Endothelial cell of umbilical vein (primary cell): ENCODE measurements around the gene SORT1. TPM values are rescaled to one million over a fixed set of nuclear protein-coding genes. Genes with fewer than 3 reads are reported as not detected.
"Not testable (repeated sequence)": the region's sequence is repeated elsewhere in the genome, so short reads cannot be mapped to it uniquely, and the experiment has no call there.

ENCODE experiments used
- Bru-seq: library from RNA; stranded (reverse); fragments of 400-500 nt; gene quantifications from one replicate; lab custom pipeline; 2021; lab: Mats Ljungman, UMichigan
- BruChase-seq, 2 experiments: library from RNA; stranded (reverse); fragments of 400-500 nt; gene quantifications; one replicate each; lab custom pipeline; 2021; lab: Mats Ljungman, UMichigan
- BruUV-seq: library from RNA; stranded (reverse); fragments of 400-500 nt; replicated peaks from 2 replicates; lab custom pipeline; 2021; lab: Mats Ljungman, UMichigan
- CTCF ChIA-PET: fragments of 300-600, 350-600 bp; sonication (Branson Sonifier 250); formaldehyde crosslinking; loops from one replicate; lab custom pipeline; 2021; ENCODE audit warnings: antibody characterized with exemption, inconsistent platforms; lab: Charles Lee
- POLR2A ChIA-PET: fragments of 300-600, 350-600 bp; sonication (Branson Sonifier 250); formaldehyde crosslinking; loops from one replicate; lab custom pipeline; 2021; ENCODE audit warnings: antibody characterized with exemption, inconsistent platforms; lab: Charles Lee
- DNase-seq: peaks from one replicate; pipeline ENCODE4 v3.0.0-alpha.2; 2011; ENCODE audit warnings: low read depth, low spot score
- FAIRE-seq: peaks from 2 replicates; lab custom pipeline; 2011; peaks lifted over from hg19 to GRCh38; lab: Jason Lieb, UNC
- H2AFZ ChIP-seq: 2 replicates; pipeline ENCODE4 v1.6.0; 2012; ENCODE audit warnings: low read depth, low read length, control low read depth, inconsistent platforms
- H3K27ac ChIP-seq: 2 replicates; pipeline ENCODE4 v1.5.1; 2011; ENCODE audit warnings: low read depth, mild to moderate bottlenecking, control low read depth, low read length, moderate library complexity; ENCODE audit not compliant: insufficient read depth
- H3K27me3 ChIP-seq, 2 experiments: 2 replicates each; pipeline versions ENCODE4 v1.6.0 to v1.6.1; 2011; ENCODE audit warnings: low read length in 2 of 2, mixed read lengths in 1 of 2; ENCODE audit not compliant: control insufficient read depth in 2 of 2, insufficient read depth in 2 of 2
- H3K36me3 ChIP-seq, 2 experiments: 2 replicates in 1 of 2; 3 replicates in 1 of 2; pipeline ENCODE4 v1.5.1; 2011; ENCODE audit warnings: low read length in 2 of 2, mild to moderate bottlenecking in 1 of 2, moderate library complexity in 1 of 2; ENCODE audit not compliant: control insufficient read depth in 2 of 2, insufficient read depth in 2 of 2; ENCODE audit errors: extremely low read depth in 1 of 2
- H3K4me1 ChIP-seq: 3 replicates; pipeline ENCODE4 v1.5.1; 2011; ENCODE audit warnings: mild to moderate bottlenecking, low read length; ENCODE audit not compliant: control insufficient read depth, insufficient read depth; ENCODE audit errors: extremely low read depth
- H3K4me2 ChIP-seq: 2 replicates; pipeline ENCODE4 v1.6.1; 2011; ENCODE audit warnings: low read length, control low read depth, mixed read lengths; ENCODE audit not compliant: insufficient read depth
- H3K4me3 ChIP-seq, 3 experiments: fragments of 200-600 bp in 1 of 3; sonication (generic), shearing (Covaris generic) in 1 of 3; replicated peaks in 1 of 3; 2 replicates each; pipeline ENCODE4 v1.5.1; 2011 to 2016; ENCODE audit warnings: control low read depth in 3 of 3, low read length in 3 of 3, mild to moderate bottlenecking in 2 of 3, inconsistent platforms in 1 of 3, low read depth in 1 of 3, moderate library complexity in 1 of 3; ENCODE audit not compliant: insufficient read depth in 1 of 3
- H3K79me2 ChIP-seq: 2 replicates; pipeline ENCODE4 v1.6.0; 2012; ENCODE audit warnings: low read length, inconsistent platforms; ENCODE audit not compliant: control insufficient read depth, insufficient read depth
- H3K9ac ChIP-seq: replicated peaks from 2 replicates; pipeline ENCODE3; 2011; ENCODE audit warnings: low read length, control low read depth; ENCODE audit not compliant: insufficient read depth; ENCODE audit errors: extremely low read depth
- H3K9me1 ChIP-seq: replicated peaks from 3 replicates; pipeline ENCODE4 v1.6.0; 2011; ENCODE audit warnings: mild to moderate bottlenecking, low read length; ENCODE audit not compliant: control insufficient read depth, insufficient read depth; ENCODE audit errors: extremely low read depth
- H3K9me3 ChIP-seq: replicated peaks from 2 replicates; pipeline ENCODE4 v1.5.1; 2012; ENCODE audit warnings: low read length, inconsistent platforms; ENCODE audit not compliant: control insufficient read depth, insufficient read depth
- H4K20me1 ChIP-seq: replicated peaks from 2 replicates; pipeline ENCODE3; 2011; ENCODE audit warnings: mild to moderate bottlenecking, low read length; ENCODE audit not compliant: control insufficient read depth, insufficient read depth; ENCODE audit errors: extremely low read depth
- EZH2 ChIP-seq: IDR thresholded peaks from 2 replicates; pipeline ENCODE4 v1.6.1; 2012; ENCODE audit warnings: borderline replicate concordance, low read depth, mild to moderate bottlenecking, moderate library complexity, low read length, inconsistent platforms; ENCODE audit not compliant: severe bottlenecking
- GATA2 ChIP-seq: IDR thresholded peaks from 2 replicates; pipeline ENCODE4 v1.7.0; 2011; ENCODE audit warnings: low read depth, mild to moderate bottlenecking, moderate library complexity, mixed read lengths, low read length; ENCODE audit not compliant: insufficient read length, insufficient read depth
- MYC ChIP-seq: IDR thresholded peaks from one replicate; pipeline ENCODE4 v1.6.1; 2011; ENCODE audit warnings: mild to moderate bottlenecking, low read depth, low read length
- POLR2AphosphoS5 ChIP-seq: IDR thresholded peaks from 2 replicates; pipeline ENCODE4 v1.6.1; 2012; ENCODE audit warnings: low read depth, mild to moderate bottlenecking, control low read depth, low read length, moderate library complexity; ENCODE audit not compliant: insufficient read depth
- dilution Hi-C: fragments of 300-500 bp; cut with MboI; formaldehyde crosslinking; loops from one replicate; pipeline ENCODE4 v1.15.0; 2019; ENCODE audit warnings: low sequenced_read_pairs; ENCODE audit not compliant: extremely low pct_ligation_motif_present
- intact Hi-C: fragments of 100-400 bp; cut with micrococcal nuclease; formaldehyde crosslinking; loops from one replicate; pipeline ENCODE4 v1.10.0; 2022
- long read RNA-seq: library from polyadenylated mRNA; stranded (forward); transcript quantifications from one replicate; pipeline ENCODE4 v2.0.0, GENCODE V29; 2021
- polyA minus RNA-seq, 3 experiments: library from RNA; depleted of rRNA, polyadenylated mRNA; stranded (reverse); fragments of >200 nt; gene quantifications; 1 replicate in 1 of 3; 2 replicates in 2 of 3; pipeline ENCODE4 v1.2.3, GENCODE V29; 2011
- polyA plus RNA-seq, 4 experiments: library from polyadenylated mRNA; depleted of rRNA in 3 of 4; stranded (reverse) in 3 of 4; unstranded in 1 of 4; fragments of >200 nt; gene quantifications; 2 replicates each; pipeline versions ENCODE4 v1.2.1 to v1.2.3, GENCODE V29; 2011 to 2012; ENCODE audit warnings: missing spikeins in 1 of 4
- total RNA-seq: library from RNA; stranded (reverse); gene quantifications from 2 replicates; pipeline ENCODE4 v1.2.3, GENCODE V29; 2021

The SORT1 gene
- total RNA-seq (16.8 and 17.8 TPM in 2 replicates), polyA plus RNA-seq (6.4 and 6.8 TPM in 2 replicates), polyA minus RNA-seq (17.9 and 22.7 TPM in 2 replicates), Bru-seq, nascent RNA (percentile 43 among the genes with signal in this experiment), BruChase-seq, experiment 1, labeled RNA remaining after a 6-hour chase (percentile 58 among the genes with signal in this experiment), BruChase-seq, experiment 2, labeled RNA remaining after a 2-hour chase (percentile 51 among the genes with signal in this experiment)
- 4.8 and 5.4 TPM in 2 replicates for polyA plus RNA-seq (2011; cell fraction: cytosol; rRNA removed)
- polyA plus RNA-seq (2011; cell fraction: nucleus; rRNA removed), result 3.9 and 4.5 TPM in 2 replicates
- 4.3 and 5.0 TPM in 2 replicates for polyA plus RNA-seq (2012)
- 23.8 TPM for polyA minus RNA-seq (2011; cell fraction: cytosol; rRNA and poly(A)+ RNA removed)
- 8.3 and 10.6 TPM in 2 replicates for polyA minus RNA-seq (2011; cell fraction: nucleus; rRNA and poly(A)+ RNA removed)
- long read RNA-seq, full-length matches to known transcripts, result 6 of 20 reads
- long read RNA-seq, partial matches to known transcripts, result 2 of 20 reads
- long read RNA-seq, other reads (novel, unspliced or antisense), result 12 of 20 reads

GRCh38 chr1:109397581-109398342 is at the start of gene SORT1:
SORT1 (minus strand) TSS chr1:109397918; CDS start chr1:109397892, 26 bp downstream.
- no peaks in the 10 kb centered on the region for H3K9me3 ChIP-seq
- H3K4me2 ChIP-seq, result peak within 1 kb of the TSS; percentile 64
- FAIRE-seq (peak; percentile 79), DNase-seq (peak; percentile 91)
- no peaks in the 10 kb centered on the region for H3K9me1 ChIP-seq
- no peak within 1 kb of the TSS for H3K27ac ChIP-seq
- H3K9ac ChIP-seq, result peak within 1 kb of the TSS; percentile 20
- TF ChIP-seq GATA2 (no peak), MYC (no peak), EZH2 (peak; percentile 77), POLR2AphosphoS5 (peak; percentile 40)
- CTCF ChIA-PET, result interaction anchor here (0.6 to 9.3 kb wide), 15 partner anchors 12 to 298 kb away, joined by 3 to 282 read pairs (median 5); partner anchors contain the start of genes CELSR2 and PSRC1
- H3K79me2 ChIP-seq, result no peaks in the 10 kb centered on the region
- H3K27me3 ChIP-seq, result peaks cover 13 to 19% of the 10 kb centered on the region in 2 experiments
- no peaks in the 10 kb centered on the region for H4K20me1 ChIP-seq
- POLR2A ChIA-PET, result interaction anchor here (0.7 to 1.1 kb wide), 2 partner anchors 10 to 115 kb away, joined by 3 read pairs; partner anchors contain the start of gene PSRC1
- no TSS peak for BruUV-seq
- H3K4me1 ChIP-seq, result peaks cover 15% of the 10 kb centered on the region
- H2AFZ ChIP-seq, result peak within 1 kb of the TSS; percentile 75
- intact Hi-C loops (loop anchor here (1.0 to 5.0 kb wide), 4 partner anchors 114 to 565 kb away; partner anchors contain the start of gene PSRC1), dilution Hi-C loops (no loop called here)
- peaks cover 3 to 7% of the 10 kb centered on the region in 2 experiments for H3K36me3 ChIP-seq
- H3K4me3 ChIP-seq, result peak within 1 kb of the TSS; percentile 15 to 51 (median 44)

GRCh38 chr1:109445949-109446695 is 48.4 kb upstream of the SORT1 start:
- H3K9ac ChIP-seq, POLR2A ChIA-PET, DNase-seq, H4K20me1 ChIP-seq, CTCF ChIA-PET, FAIRE-seq, H2AFZ ChIP-seq, H3K4me1 ChIP-seq, H3K36me3 ChIP-seq, dilution Hi-C loops, intact Hi-C loops, H3K79me2 ChIP-seq, H3K4me3 ChIP-seq, H3K9me1 ChIP-seq, H3K27ac ChIP-seq, BruUV-seq, H3K9me3 ChIP-seq, H3K4me2 ChIP-seq: not testable (repeated sequence)
- peaks cover 27 to 56% of the 10 kb centered on the region in 2 experiments for H3K27me3 ChIP-seq
